ENCODE results near the gene MST1. TPM values are rescaled to one million over a fixed set of nuclear protein-coding genes. Genes with fewer than 3 reads are reported as not detected.

The MST1 gene
- total RNA-seq, 2 experiments from 2014 or later: 4.1 to 4.2 TPM

DNA sequence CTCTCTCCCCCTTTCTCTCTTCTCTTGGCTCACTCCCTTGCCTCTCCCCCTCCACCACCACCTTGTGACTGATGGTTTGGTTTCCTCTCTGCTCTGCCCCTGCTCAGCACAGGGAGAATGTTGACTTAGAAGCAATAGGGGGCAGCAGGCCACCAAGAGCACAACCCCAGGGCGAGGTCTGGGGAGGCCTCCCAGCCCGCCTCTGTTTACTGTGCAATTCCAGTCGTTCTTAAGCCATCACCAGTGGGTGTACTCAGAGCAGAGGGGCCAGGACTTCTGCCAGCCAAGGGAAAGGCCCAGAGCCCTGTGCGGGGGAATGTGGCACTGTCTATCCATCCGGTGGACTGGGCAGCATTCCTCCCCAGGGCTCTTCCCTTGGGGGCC lies 20.9 kb downstream of the MST1 start:
- POLR2A ChIA-PET: no interaction called here
- CTCF ChIA-PET: interaction anchor here (5.3 kb wide), 1 partner anchor 129 kb away, joined by 139 read pairs; no protein-coding TSS in a partner anchor

DNA sequence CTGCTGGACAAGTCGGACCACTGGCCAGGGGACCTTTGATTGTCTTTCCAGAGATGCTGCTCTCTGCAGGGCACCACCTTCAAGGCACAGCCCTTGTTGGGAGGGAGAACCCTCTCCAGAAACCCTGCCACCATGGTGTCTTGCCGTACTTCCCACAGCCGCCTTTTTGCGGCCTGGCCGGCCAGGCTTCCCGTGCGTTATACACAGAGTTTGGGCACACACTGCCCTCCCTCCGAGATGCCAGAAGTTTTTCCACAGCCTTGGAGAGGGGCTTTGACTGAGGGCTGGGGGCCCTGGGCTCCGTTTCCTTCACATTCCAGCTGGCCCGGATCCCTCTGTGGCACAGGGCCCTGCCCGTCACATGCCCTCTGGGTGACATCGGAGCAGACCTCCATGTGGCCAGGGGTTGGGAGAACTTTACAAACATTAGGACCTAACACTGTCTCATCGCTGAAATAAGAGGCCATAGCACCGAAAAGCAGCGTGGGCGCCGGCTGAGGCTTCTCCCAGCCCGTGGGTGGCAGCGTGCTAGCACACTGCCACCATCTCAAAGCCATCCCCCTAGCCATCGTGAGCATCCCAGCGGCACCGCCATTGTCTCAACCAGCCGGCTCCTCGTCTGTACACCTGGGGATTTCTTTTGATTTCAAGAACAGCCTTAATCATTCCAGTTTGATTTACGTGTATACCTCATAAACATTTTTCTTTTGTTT lies 21.4 kb downstream of the MST1 start:
- ChIA-PET POLR2A (no interaction called here), CTCF (interaction anchor here (2.5 kb wide), 1 partner anchor 128 kb away, joined by 13 read pairs; no protein-coding TSS in a partner anchor)

DNA sequence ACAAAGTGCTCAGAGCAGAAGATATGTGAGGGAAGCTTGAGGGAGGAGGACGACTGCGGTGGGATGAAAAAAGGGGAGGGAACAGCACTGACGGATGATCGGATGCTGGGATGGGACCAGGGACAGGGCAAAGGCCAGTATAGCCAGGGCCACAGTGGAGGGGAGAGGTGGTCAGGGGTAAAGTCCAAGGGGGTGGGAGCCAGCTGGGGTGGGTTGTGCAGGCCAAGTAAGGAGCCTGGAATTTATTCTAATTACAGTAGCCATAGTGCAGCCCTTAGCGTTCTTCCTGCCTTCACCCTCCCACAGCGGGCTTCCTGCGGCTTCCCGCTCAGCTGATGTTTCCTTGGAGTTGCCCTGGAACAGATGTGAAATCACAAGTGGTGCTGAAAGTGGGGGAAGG lies 22.7 kb downstream of the MST1 start:
- ChIA-PET POLR2A (no interaction called here), CTCF (interaction anchor here (2.5 kb wide), 1 partner anchor 126 kb away, joined by 13 read pairs; no protein-coding TSS in a partner anchor)

DNA sequence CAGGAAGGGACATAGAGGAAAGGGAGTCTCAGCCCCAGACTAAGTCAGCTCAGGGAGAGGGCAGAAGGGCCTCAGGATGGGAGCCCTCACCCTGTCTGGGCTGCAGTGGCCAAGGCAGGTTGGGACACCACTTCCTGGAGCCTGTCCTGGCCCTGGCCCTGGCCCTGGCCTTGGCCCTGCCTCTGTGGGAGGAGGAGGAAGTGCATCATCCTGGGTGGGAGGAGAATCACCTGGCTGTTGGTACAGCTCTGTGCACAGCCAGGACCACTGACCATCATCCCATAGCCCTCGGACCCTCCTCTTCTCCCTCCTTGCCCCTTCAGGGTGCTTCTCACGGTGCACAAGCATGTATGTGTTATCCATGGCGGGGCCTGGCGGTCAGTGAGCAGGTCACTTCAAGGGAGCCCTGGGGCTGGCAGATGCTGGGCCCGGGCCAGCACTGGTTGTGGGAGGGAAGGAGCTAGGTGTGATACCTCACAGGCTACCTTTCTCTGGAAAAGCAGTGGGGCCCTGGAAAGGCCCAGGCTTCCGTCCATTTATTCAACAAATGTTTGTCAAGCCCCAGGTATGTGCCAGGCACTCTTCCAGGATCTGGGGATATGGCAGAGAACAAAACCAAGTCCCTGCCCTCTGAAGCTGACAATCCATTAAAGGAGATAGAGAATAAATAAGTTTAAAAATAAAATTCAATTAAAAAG lies 23.3 kb downstream of the MST1 start:
- POLR2A ChIA-PET: no interaction called here
- CTCF ChIA-PET: interaction anchor here (2.5 kb wide), 1 partner anchor 126 kb away, joined by 13 read pairs; no protein-coding TSS in a partner anchor

DNA sequence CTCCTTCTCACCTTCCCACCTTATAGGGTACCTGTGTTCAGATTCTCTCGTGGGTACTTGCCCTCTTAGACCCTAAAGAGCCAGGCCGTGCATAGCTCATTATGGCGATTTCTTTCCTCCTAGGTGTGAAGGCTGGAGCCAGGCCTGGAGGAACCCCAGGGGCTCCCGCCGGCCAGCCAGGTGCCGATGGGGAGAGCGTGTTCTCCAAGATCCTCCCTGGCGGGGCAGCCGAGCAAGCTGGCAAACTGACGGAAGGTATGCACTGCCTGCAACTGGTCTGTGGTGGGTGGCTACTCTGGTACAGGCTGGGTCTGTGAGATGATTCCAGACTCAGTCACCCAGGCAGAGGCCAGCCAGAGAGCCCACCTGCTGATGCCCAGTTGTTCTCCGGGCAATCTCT lies 25.0 kb downstream of the MST1 start:
- POLR2A ChIA-PET: no interaction called here
- CTCF ChIA-PET: no interaction called here

DNA sequence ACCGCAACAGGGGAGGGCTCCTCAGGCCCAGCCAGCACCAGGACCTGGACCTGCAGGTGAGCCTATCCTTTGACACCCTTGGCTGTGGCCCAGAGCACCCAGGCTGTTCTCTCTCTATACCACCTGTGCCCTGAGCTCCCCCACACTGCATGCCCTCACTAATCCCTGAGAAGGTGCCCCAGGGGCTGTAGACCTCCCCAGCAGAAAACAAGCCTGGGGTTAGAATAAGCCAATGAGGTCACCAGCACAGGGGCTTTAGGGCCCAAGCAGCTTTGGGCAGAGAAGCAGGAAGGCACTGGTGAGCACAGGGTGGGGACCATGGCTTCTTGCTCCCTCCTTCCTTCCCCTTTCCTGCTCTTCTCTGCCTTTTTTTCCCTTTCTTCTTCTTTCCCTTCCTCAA lies 25.4 kb downstream of the MST1 start:
- POLR2A ChIA-PET: no interaction called here
- CTCF ChIA-PET: interaction anchor here (0.8 kb wide), 1 partner anchor 8 kb away, joined by 3 read pairs; no protein-coding TSS in a partner anchor

DNA sequence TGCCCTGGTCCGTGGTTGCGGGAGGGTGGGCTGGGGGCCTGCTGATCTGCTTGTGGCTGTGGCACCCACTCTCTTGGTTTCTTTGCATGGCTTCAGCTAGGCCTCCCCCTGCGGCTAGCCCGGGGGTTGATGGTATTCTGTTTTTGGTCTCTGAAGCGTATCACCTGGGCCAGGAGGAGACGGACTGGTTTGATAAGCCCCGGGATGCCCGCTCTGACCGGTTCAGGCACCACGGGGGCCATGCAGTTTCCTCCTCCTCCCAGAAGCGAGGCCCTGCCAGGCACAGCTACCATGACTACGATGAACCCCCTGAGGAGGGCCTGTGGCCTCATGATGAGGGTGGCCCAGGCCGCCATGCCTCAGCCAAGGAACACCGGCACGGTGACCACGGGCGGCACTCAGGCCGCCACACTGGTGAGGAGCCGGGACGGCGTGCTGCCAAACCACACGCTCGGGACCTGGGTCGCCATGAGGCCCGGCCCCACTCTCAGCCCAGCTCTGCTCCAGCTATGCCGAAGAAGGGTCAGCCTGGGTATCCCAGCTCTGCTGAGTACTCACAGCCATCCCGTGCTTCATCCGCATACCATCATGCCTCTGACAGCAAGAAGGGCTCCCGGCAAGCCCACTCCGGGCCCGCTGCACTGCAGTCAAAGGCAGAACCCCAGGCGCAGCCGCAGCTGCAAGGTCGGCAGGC lies 26.4 kb downstream of the MST1 start:
- CTCF ChIA-PET: interaction anchor here (0.8 kb wide), 1 partner anchor 9 kb away, joined by 3 read pairs; no protein-coding TSS in a partner anchor
- POLR2A ChIA-PET: no interaction called here

DNA sequence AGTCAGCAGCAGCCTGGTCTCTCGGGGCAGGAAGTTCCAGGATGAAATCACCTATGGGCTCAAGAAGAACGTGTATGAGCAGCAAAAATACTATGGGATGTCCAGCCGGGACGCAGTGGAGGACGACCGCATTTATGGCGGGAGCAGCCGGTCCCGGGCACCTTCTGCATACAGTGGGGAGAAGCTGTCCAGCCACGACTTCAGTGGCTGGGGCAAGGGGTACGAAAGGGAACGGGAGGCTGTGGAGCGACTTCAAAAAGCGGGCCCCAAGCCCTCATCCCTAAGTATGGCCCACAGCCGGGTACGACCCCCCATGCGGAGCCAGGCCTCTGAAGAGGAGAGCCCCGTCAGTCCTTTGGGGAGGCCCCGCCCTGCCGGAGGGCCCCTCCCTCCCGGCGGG lies 27.3 kb downstream of the MST1 start:
- CTCF ChIA-PET: no interaction called here
- POLR2A ChIA-PET: no interaction called here

DNA sequence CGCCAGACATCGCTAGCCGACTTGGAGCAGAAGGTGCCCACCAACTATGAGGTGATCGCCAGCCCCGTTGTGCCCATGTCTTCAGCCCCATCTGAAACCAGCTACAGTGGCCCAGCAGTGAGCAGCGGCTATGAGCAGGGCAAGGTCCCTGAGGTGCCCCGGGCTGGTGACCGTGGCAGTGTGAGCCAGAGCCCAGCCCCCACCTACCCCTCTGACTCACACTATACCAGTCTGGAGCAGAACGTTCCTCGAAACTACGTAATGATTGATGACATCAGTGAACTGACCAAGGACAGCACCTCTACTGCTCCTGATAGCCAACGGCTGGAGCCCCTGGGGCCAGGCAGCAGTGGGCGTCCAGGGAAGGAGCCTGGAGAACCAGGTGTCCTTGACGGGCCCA lies 28.0 kb downstream of the MST1 start:
- ChIA-PET CTCF (no interaction called here), POLR2A (no interaction called here)

DNA sequence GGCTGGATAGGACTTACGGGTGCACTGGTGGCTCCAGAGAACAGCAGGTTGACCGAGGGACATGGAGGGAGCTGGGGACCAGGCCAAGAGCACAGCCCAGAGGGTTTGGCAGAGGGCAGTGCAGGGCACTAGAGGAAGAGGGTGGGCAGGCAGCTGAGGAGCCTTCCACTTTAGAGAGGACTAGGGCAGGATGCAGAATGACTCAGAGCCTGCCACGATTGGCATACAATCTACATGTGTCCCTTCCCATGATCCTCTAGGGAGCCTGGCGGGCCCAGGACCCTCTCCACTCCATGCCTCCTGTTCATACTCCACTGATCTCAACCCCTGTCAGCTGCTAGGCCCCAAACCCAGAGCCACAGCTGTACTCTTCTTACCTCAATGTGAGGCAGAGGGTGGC lies 29.5 kb downstream of the MST1 start:
- POLR2A ChIA-PET: no interaction called here

DNA sequence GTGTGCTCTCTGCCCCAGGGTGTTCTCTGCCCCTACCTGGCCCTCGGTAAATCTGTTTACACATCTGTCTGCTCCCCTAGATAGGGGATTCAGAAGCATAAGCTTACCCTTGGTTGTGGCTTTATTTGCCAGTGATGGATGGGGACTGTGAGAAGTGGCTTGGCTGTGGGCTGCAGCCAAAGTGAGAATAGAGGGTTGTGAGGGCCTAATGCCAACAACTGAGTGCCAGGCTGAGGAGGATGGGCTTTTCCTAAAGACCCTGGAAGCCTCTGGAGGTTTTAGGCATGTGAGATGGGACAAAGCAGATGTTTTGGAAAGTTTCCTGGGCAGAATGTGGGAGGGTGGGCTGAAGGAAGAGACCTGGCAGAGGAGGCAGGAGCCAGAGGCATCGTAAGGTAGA lies 30.6 kb downstream of the MST1 start:
- ChIA-PET POLR2A (no interaction called here), CTCF (no interaction called here)

More for the DNA sequence above, 29.5 kb downstream of the MST1 start:
- CTCF ChIA-PET: interaction anchor here (0.9 to 1.1 kb wide), 2 partner anchors 122 to 130 kb away, joined by 3 to 4 read pairs; no protein-coding TSS in a partner anchor

DNA sequence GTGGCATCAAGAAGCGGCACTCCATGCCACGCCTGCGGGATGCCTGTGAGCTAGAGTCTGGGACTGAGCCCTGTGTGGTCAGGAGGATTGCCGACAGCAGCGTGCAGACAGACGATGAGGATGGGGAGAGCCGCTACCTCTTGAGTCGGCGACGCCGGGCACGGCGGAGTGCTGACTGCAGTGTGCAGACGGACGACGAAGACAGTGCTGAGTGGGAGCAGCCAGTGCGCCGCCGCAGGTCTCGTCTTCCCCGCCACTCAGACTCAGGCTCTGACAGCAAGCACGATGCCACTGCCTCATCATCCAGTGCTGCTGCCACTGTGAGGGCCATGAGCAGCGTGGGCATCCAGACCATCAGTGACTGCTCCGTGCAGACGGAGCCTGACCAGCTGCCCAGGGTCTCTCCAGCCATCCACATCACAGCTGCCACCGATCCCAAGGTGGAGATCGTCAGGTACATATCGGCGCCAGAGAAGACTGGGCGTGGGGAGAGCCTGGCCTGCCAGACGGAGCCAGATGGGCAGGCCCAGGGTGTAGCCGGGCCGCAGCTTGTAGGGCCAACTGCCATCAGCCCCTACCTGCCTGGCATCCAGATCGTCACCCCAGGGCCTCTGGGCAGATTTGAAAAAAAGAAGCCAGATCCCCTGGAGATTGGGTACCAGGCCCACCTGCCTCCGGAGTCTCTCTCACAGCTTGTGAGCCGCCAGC lies 31.9 kb downstream of the MST1 start:
- ChIA-PET POLR2A (no interaction called here), CTCF (interaction anchor here (1.0 kb wide), 1 partner anchor 118 kb away, joined by 7 read pairs; no protein-coding TSS in a partner anchor)

DNA sequence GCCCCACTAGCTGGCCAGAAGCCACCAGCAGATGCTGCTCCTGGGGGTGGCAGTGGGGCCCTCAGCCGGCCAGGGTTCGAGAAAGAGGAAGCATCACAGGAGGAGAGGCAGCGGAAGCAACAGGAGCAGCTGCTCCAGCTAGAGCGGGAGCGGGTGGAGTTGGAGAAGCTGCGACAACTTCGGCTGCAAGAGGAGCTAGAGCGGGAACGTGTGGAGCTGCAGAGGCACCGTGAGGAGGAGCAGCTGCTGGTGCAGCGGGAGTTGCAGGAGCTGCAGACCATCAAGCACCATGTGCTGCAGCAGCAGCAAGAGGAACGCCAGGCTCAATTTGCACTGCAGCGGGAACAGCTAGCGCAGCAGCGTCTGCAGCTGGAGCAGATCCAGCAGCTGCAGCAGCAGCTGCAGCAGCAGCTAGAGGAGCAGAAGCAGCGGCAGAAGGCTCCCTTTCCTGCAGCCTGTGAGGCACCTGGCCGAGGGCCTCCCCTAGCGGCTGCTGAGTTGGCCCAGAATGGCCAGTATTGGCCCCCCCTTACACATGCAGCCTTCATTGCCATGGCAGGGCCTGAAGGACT lies 32.6 kb downstream of the MST1 start:
- CTCF ChIA-PET: interaction anchor here (1.0 kb wide), 1 partner anchor 117 kb away, joined by 7 read pairs; no protein-coding TSS in a partner anchor
- POLR2A ChIA-PET: no interaction called here

DNA sequence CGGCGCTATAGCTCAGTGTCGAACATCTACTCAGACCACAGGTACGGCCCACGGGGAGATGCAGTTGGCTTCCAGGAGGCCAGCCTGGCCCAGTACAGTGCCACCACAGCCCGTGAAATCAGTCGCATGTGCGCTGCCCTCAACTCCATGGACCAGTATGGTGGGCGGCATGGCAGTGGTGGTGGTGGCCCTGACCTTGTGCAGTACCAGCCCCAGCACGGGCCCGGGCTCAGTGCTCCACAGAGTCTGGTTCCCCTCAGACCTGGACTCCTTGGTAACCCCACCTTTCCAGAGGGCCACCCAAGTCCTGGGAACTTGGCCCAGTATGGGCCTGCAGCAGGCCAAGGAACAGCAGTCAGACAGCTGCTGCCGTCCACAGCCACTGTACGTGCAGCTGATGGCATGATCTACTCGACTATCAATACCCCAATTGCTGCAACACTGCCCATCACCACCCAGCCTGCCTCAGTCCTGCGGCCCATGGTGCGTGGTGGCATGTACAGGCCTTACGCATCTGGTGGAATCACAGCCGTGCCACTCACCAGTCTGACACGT lies 33.5 kb downstream of the MST1 start:
- ChIA-PET CTCF (interaction anchor here (0.6 kb wide), 1 partner anchor 114 kb away, joined by 3 read pairs; no protein-coding TSS in a partner anchor), POLR2A (no interaction called here)

DNA sequence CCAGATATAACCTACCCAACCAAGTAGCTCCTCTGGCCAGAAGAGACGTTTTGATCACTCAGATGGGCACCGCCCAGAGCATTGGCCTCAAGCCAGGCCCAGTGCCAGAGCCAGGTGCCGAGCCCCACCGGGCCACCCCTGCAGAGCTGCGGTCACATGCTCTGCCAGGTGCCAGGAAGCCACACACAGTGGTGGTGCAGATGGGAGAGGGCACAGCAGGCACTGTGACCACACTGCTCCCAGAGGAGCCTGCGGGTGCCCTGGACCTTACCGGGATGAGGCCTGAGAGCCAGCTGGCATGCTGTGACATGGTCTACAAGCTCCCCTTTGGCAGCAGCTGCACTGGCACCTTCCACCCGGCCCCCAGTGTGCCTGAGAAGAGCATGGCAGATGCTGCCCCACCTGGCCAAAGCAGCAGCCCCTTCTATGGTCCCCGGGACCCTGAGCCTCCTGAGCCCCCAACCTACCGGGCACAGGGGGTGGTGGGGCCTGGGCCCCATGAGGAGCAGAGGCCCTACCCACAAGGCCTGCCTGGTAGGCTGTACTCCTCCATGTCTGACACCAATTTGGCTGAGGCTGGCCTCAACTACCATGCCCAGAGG lies 34.2 kb downstream of the MST1 start:
- ChIA-PET CTCF (interaction anchor here (0.6 kb wide), 1 partner anchor 114 kb away, joined by 3 read pairs; no protein-coding TSS in a partner anchor), POLR2A (no interaction called here)

DNA sequence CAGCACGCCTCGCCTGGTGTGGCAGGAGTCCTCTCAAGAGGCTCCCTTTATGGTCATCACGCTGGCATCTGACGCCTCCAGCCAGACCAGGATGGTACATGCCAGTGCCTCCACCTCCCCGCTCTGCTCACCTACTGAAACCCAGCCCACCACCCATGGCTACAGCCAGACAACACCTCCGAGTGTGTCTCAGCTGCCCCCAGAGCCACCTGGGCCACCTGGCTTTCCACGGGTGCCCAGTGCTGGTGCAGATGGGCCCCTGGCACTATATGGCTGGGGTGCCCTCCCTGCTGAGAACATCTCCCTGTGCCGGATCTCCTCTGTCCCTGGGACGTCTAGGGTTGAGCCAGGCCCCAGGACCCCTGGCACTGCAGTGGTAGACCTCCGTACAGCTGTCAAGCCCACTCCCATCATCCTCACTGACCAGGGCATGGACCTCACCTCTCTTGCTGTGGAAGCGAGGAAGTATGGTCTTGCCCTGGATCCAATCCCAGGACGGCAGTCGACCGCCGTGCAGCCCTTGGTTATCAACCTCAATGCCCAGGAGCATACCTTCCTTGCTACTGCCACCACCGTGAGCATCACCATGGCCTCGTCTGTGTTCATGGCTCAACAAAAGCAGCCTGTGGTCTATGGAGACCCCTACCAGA lies 35.0 kb downstream of the MST1 start:
- POLR2A ChIA-PET: no interaction called here
- CTCF ChIA-PET: interaction anchor here (0.6 to 3.5 kb wide), 2 partner anchors 115 to 400 kb away, joined by 3 to 12 read pairs; no protein-coding TSS in a partner anchor

DNA sequence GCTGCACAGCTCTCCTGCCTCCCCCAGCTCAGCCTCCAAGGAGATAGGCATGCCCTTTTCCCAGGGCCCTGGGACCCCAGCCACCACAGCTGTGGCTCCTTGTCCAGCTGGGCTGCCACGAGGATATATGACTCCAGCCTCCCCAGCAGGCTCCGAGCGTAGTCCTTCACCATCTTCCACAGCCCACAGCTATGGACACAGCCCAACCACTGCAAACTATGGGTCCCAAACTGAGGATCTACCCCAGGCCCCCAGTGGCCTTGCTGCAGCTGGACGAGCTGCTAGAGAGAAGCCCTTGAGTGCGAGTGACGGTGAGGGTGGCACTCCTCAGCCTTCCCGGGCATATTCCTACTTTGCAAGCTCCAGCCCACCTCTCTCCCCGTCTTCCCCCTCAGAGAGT lies 35.7 kb downstream of the MST1 start:
- CTCF ChIA-PET: interaction anchor here (0.6 to 3.5 kb wide), 2 partner anchors 114 to 400 kb away, joined by 3 to 12 read pairs; no protein-coding TSS in a partner anchor
- POLR2A ChIA-PET: no interaction called here

DNA sequence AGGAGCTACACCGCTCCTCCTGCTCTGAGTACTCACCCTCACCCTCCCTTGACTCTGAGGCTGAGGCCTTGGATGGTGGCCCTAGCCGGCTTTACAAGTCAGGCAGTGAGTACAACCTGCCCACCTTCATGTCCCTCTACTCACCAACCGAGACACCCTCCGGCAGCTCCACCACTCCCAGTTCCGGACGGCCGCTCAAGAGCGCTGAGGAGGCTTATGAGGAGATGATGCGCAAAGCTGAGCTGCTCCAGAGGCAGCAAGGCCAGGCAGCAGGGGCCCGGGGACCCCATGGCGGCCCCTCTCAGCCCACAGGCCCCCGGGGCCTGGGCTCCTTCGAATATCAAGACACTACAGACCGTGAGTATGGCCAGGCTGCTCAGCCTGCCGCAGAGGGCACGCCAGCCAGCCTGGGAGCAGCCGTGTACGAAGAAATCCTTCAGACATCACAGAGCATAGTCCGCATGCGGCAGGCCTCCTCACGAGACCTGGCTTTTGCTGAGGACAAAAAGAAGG lies 36.3 kb downstream of the MST1 start:
- ChIA-PET CTCF (interaction anchor here (3.5 kb wide), 1 partner anchor 113 kb away, joined by 12 read pairs; no protein-coding TSS in a partner anchor), POLR2A (no interaction called here)
